DMS 273 (cell line): Measurements from ENCODE around the gene C2orf49.
A peak's percentile ranks its signal among the peaks of the same experiment; 100 is the strongest.
"Not testable (repeated sequence)": the region's sequence is repeated elsewhere in the genome, so short reads cannot be mapped to it uniquely, and the experiment has no call there.

Experiments used
- DNase-seq: peaks from one replicate; lab custom pipeline; 2025; ENCODE audit not compliant: unreplicated experiment; lab: John Stamatoyannopoulos, UW

Gene C2orf49

DNA sequence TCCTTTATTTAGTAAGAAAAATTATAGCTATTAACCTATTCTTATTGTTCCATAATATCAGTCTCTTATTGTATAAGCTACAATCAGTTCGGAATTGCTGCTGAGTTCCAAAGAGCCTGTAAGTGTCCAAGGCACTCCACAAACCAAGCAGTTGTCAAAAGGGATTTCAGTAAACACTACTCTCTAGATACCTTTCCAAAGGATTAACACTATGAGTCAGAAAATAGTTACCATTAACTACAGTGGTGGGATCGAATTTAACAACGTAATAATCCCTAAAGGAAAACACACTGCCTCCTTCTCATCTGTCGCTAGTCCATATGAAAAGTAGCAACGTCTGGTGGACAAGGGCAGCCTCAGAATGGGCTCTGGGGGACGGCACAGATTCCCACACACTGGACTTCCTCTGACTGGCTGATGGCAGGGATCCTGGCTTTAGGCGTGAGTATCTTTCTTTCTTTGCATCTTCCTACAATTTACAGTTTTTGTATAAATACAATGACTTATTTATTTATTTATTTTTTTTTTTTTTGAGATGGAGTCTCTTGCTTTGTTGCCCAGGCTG, 16.6 kb upstream of the C2orf49 start:
- DNase-seq: peak; percentile 15

DNA sequence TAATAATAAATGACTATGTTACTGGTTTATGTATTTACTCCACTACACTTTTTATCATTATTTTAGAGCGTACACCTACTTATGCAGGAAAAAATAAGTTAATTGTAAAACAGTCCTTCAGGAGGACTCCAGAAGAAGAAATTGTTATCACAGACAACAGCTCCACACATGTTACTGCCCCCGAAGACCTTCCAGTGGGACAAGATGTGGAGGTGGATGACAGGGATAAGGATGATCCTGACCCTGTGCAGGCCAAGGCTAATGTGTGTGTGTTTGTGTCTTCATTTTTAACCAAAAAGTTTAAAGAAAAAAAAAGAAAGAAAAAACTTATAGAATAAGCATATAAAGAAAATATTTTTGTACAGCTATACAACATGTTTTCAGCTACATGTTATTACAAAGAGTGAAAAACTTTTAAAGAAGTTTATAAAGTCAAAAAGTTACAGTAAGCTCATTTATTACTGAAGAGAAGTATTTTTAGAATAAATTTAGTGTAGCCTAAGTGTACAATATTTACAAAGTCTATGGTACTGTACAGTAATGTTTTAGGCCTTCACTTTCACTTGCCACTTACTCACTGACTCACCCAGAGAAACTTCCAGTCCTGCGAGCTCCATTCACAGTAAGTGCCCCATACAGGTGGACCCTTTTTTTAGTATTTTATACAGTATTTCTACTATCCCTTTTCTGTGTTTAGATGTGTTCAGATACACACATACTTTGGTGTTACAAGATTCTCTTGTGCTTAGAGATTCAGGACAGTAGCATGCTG, 15.3 kb upstream of the C2orf49 start:
- no peak for DNase-seq

DNA sequence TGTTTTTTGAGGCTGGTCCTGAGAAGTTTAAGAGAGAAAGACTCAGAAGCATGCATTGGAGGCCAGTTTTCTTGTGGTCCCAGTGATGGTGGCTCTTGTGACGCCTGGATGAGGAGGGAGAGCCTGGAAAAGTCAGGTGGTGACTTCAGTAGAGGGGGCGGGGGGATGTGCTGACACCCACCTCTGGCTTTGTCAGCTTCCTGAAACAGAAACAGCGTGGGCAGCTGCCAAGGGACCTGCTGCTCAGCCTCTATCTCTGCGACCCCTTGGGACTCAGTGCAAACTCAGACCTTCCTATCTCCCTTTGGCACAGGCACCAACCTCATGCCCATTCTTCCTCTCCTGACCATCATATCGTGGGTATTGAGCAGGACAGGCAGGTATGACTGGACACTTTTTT, 14.2 kb upstream of the C2orf49 start:
- no peak for DNase-seq

DNA sequence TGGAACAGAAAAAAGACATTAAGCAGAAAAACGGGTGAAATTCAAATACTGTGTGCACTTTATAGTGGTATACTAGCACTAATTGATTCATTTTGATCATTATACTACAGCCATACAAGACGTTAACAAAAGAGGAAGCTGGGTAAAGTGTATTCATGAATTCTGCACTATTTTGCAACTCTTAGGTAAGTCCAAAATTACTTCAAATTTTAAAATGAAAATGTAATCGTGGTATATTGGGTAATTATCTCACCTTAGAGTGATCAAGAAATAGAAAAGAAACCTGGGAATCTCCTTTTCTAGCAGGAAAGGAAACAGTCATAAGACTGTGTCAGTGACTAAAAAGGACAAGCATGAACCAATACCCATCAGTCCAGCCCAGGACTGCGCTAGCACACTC, 13.2 kb upstream of the C2orf49 start:
- no peak for DNase-seq

DNA sequence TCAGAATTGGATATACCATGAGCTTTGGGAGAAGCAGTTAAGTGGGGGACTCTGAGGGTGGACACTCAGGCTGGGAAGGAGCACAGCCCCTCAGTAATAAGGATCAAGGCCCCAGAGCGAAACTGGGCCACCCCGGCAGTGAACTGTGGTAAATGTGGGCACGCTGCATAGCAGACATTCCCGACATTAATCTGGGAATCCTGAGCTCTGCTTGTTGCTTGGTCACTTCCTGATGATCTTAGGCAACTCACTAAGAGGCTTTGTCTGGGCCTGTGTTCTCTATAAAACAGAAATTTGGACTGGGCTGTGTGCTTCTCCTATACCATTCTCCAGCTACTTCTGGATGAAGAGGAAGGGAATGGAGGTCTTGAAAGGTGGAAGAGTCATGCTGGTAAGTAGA, 12.6 kb upstream of the C2orf49 start:
- DNase-seq: no peak

DNA sequence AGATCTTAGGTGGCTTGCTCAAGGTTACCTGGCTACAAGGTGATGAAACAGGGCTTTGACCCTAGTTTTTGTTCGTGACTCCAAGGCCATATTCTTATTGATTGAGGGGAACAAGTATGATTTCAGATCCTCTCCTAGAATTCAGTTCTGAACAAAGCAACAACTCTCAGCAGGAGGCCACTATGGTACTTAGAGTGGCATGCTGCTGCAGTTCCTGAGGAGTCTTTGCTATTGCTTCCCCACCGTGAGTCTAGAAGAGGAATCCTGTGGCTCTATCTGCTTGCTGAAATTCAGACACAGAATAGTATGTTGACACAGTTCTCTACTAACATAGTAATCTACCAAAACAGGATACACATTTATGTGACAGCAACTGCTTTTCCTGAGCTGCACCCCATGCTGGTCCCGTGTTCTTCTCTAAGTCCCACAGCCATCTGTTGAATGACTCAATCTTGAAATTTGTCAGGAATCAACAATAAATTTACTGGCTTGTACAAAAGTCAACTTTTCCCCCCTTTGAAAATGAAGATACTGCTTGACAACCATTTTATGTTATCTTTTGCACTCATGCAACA, 11.9 kb upstream of the C2orf49 start:
- no peak for DNase-seq

DNA sequence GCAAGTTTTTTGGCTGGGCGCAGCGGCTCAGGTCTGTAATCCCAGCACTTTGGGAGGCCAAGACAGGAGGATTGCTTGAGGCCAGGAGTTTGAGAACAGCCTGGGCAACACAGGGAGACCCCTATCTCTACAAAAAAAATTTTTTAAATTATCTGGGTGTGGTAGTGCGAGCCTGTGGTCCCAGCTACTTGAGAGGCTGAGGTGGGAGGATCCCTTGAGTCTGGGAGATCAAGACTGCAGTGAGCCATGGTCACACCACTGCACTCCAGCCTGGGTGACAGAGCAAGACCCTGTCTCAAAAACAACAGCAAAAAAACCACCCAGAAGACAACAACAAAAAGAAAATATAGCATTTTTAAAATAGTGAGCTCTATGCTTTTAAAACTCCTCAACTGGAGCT, 10.1 kb upstream of the C2orf49 start:
- not testable (repeated sequence) for DNase-seq

DNA sequence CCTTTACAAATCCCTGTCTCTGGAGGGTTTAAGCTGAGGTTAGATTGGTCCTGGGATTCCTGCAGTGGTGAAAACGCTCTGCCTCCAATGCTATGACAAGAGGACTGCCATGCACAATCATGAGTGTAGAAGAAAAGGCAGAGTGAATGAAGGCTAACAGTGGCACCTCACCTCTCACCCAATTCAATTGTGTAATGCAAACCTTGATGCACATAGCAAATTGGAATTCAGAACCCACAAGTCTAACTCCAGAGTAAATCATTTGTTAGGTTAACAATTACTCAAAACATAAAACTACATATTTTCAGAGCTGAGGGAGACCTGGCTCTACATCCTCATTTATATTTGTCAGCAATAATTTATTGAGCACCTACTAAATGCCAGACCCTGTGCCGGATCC, 9.7 kb upstream of the C2orf49 start:
- no peak for DNase-seq

DNA sequence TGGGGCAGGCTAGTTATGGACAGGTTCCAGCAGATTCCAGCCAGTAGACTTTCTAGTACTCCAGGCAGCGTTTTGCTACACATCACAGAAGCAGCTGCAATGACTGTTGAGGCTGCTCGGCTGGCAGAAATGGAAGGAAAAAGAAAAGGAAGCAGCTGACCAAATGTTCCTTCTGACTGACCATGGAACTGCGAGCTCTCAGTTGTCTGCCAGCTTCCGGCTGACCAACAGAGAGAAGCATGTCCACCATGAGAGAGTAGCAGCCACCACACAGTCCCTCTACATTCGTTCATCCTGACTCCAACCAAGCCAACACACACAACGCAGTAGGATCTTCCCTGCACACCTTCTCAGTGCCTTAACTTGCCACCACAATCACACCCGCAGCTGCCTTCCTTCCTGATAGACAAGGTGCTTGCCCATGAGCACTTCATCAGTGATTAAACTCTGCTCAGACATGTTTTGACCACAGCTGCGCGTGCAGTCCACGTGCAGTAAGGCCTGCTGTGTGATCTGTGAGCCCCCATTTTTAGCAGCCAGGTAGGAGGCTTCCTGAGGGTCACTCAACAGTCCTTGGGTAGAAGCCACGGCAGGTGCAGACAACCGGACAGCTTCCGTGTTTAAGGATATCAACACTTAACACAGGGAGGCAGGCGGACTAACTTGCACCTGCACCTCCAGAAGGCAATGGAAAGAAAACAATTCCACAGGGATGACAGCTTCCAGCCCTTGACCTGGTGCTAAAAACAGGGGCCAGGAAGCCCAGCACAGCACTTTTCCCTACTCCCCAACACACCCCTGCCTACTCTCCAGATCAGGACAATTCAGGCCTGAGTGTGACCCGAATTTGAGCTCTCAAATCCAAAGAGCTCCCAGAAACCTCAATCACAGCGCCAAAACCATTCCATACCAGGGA, 8.8 kb upstream of the C2orf49 start:
- peak; percentile 58 for DNase-seq

DNA sequence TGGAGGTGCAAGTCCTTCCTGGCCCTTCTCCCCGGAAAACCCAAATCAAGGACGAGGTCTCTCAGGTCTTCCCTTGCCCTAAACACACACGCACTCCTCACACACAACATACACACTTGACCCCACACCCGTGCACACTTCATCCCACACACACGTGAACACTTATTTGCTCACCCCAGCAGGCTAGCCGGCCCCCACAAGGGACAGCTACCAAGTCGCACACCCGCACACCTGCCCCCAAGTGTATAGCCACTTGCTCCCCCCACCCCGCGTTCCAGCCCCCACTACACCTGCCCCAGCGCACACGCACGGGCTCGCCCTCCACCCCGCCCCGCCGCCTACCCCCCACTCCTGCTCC, 8.2 kb upstream of the C2orf49 start:
- DNase-seq: peak; percentile 58

DNA sequence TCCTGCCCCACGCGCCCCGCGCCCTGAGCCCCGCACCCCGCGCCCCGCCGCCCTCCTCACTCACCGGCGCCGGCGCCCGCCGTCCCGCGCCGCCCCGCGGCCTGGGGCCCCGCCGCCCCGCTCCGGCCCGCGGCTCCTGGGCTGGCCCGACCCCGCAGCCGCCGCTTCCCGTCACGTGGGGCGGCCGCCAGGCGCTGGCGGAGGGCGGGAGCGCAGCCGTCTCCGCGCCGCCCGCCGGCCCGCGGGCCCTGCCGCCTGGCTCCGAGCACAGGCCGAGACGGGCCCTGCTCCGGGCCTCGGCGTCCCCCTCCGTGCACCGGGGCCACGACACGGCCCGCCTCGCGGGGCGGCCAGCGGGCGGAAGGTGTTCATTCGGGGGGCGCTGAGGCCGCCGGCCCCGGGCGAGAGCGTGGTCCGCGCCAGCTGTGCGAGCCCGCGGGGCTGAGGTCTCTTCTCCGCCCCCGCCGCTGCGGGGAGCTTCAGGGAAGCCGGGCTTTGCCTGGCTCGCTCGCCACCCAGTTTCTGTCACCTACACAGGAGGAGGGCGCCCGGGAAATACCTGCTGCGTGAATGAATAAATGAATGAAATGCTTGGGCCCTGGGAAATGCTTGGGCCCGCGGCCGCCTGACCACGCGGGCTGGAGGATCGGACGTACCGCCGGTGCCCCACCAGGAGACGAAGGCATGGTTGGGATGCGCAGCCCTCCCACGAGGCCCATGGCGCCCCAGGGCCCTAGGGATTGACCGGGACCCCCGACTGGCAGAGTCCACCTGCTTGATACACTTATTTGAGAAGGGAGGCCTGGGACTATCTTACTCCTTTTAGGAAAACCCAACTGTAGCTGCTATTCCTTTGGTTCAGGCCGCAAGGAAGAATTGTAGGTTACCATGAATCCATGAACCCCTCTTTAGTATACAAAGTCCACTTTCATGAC, 7.5 kb upstream of the C2orf49 start, which contains the start of gene TGFBRAP1:
Gene TGFBRAP1 (minus strand): TSS at position 175 of the 935 bp plus-strand sequence. CDS start 21,434 bp downstream, outside the sequence.
- peak; percentile 84 for DNase-seq

DNA sequence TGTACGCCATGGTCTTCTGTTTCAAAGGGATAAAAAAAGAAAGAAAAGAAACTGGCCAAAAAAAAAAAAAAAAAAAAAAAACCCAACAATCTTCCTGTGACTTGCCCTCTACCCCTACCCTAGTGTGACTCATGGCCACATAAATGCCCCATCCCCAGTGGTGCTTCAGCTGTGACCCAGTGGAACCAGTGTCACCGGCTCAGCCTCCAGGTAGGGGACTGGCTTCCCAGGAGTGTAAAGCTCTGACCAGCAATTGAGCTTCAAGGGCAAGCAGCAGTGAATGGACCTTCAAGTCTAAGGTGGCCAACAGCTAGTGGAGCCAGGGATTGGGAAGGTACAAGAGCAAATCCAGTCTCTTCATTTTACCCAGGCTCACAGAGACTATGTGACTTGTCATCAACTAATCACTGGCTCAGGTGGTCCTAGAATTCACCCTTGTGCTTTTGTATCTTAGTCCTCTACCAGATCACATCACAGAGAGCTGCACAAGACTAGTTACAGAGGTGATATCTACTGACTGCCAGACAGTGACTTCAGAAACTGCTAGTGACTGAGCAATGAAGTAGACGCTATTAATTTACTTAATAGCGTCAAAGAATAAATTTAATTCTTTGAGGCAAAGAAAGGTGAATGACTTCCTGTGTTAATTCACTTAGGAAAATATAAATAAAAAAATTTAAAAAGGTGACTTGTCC, 6.5 kb upstream of the C2orf49 start:
- no peak for DNase-seq

DNA sequence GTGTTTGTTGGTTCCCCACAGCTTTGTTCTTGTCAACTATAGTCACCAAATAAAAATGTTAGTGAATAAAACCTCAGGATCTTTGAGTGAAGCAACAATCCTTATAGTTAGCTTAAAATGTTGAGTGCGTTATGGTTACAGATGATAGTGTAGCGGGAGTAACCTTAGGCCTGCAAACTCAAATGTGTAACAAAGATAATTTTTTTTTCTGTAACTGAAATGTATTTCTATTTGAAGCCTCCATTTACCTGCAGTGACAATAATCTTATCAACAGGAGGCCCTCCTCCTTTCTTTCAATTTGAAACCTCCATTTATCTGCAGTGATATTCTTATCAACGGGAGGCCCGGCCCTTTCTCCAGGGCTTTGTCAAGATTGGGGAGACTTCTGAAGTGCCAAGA, 3.1 kb upstream of the C2orf49 start:
- no peak for DNase-seq

DNA sequence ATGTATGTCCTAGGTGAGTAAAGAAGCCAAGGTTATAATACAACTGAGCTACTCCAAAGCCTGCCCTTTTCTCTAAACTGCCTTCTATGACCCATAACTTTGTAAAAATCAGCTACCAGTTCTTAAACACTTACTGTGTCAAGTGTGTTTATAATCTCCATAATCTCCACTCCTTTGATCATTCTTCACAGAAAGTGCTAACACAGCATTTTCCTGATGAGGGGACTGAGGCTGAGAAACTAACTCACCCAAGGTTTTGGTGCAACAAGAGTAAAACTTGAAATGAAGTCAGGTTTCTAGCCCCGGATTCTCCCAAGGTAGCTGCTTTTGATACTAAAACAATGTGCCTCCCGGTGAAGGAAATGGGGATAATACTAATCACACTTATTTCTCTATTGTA, 1.9 kb upstream of the C2orf49 start:
- no peak for DNase-seq

DNA sequence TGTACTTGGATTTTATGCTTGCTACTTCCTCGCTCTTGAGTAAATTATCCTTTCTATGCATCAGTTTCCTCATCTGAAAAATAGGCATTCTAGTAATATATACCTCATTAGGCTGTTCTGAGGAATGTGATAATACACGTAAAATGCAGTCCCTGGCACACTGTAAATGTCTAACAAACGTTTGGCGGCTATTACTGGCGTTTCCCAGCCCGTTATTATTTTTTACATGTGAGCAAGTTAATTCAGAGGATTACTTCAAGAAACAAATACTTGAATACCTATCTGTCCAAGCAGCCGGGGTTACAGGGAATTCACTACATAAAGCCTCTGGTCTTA, 586 bp upstream of the C2orf49 start:
- DNase-seq: no peak

DNA sequence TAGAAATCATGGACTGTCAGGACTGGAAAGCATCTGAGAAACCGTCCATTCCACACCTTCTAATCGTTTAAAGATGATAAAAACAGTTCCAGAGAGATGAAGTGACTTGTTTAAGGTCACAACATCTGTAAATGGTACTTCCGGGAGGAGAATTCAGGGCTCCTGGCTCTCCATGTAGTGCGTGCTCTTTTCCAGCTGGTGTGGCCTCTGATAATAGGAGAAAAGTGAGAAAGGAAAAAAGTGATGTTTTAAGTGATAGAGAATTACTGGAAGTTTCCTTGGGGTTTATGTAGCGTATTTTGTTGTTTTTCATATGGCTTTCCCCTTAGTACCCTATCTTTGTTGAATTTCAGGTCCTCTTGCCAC, 663 bp downstream of the C2orf49 start:
- peak; percentile 37 for DNase-seq

DNA sequence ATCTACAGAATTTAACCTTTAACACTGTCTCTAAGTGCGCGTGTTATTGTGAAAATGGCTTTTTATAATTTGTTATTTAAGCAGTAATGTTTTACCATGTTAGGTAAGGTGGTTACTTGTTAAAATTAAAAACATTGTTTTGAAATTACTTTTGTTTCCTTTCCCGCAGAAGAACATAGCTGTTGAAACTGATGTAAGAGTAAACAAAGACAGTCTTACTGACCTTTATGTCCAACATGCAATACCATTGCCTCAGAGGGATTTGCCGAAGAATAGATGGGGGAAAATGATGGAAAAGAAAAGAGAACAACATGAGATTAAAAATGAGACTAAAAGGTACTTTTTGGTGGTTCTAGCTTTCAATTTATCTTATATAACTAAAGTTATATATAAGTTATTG, 2.1 kb downstream of the C2orf49 start:
- no peak for DNase-seq

DNA sequence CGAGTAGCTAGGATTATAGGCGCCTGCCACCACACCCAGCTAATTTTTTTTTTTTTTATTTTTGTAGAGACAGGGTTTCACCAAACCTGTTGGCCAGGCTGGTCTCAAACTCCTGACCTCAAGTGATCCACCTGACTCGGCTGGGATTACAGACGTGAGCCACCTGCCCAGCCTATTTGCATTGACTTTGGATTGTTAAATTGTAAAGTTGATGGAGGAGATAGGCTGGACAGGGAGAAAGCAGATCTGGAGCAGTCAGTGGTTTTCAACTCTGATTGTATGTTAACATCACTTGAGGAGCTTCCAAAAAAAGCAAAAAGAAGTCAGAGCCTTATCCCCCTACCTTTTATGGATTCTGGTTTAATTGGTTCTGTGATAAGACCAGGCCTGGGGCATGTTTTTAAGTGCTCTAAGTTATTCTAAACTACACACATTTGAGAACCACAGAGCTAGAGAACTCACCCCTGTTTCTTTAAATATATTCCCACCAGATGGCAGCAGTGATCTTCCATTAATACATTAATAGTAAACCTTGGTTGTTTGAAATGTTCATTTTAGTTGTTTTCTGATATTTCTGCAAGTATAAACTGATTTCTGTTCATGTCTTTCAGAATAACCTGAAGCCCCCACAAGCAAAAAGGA, 7.5 kb downstream of the C2orf49 start:
- DNase-seq: peak; percentile 69

DNA sequence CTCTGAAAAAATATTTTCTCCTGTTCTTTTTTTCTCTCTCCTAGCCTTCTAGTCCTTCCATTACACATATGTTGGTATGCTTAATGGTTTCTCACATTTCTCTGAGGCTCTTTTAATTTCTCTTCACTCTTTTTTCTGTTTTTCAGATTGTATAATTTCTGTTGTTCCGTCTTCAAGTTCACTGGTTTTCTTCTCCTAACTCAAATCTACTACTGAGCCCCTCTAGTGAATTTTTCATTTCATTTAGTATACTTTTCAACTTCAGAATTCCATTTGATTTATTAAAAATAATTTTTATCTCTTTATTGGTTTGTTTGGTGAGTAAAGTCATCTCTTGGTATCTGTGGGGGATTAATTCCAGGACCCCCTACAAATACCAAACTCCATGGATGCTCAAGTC, 19.8 kb downstream of the C2orf49 start:
- DNase-seq: no peak

DNA sequence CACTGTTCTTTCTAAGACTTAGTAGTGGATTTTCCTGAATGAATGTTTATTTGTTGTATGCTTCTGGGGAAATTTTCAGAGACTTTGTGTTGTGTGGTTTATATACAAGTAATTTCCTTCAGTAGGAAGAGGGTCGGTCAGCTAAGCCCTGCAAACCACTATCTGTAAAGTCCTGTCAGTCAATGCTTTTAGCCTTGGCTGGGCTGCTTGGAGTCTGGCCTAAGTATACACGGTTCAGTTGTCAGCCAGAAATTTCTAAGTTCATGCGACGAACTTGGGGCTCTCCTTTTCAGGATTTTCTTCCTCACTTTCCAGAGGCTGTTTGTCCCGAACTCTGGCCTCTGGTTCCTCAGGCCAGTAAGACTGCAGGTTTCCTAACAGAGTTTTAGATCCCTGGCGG, 21.3 kb downstream of the C2orf49 start:
- DNase-seq: no peak
